ENCODE measurements around the gene SLC45A1.

The SLC45A1 gene

DNA sequence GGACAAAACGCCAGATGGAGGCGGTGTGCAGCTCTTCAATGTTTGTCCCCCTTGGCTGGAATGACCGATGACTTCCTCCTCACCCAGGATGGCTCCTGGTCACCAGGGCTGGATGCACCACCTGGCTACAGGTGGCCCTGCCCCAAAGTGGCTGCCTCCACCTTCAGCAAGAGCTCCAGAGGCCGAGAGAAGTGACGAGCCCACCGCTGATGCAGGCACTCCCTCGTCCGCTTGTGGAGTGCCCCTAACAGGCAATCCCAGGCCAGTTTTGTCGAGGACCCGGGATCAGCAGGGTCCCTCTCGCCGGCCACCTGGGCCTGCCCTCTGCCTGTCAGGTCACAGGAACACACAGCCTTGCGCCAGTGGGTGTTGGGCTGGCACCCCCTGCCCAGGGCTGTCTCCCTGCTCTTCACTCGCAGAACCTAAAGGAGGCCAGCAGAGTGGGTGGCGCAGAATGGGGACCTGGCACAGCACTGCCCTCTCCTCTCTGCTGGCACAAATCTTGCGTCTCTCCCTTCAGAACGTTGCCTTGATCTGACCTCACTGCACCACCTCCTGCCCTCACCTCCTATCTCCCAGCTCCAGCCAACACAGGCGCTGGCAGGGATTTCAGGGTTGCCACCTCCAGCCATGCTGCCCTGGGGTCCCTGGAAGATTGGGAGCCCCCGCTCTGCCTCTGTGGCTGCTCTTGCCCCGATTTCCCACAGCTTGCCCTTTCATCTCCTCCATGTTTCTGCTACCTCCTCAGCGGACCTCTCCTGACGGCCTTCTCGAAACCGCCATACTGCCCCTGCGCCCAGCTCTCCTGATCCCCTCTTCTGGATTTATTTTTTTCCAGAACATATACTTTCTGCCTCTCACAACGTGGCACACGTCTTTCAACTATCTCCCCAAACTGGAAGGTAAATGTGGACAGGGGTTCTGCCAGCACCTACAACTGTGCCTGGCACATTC lies 38.6 kb downstream of the SLC45A1 start:
- DNase-seq: no peak

- DNase-seq: no peak
These were observed 39.6 kb downstream of the SLC45A1 start for GRCh38 chr1:8357329-8358101.

DNA sequence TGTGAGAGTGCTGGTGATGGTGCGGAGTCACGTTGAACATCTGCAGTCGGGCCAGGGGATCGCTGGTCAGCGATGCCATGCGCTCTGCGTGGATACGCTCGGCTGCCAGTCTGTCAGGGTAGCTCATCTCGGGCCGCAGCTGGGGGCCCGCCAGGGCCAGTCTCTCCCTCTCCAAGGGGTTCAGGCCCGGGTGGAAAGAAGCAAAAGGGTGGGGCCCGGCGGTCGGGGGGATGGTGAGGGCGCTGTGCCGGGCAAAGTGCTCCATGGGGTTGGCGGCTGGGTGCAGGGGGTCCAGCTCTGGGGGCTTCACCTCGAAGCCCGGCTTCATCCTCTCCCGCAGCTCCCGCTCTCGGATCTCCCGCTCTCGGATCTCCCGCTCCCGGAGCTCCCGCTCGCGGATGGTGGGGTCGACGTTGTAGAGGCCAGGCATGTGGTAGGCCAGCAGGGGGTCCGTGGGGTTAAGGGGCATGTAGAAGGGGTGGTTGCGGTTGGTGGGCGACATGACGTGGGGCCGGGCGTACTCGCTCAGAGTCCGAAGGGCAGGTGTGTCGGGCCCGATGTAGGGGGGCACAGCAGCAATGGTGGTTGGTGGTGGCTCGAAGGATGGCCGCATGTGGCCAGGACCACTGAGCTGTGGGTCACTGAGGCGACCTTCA lies 40.5 kb downstream of the SLC45A1 start:
- DNase-seq: no peak

- DNase-seq: no peak
These were observed 41.1 kb downstream of the SLC45A1 start for GRCh38 chr1:8358897-8359616.

DNA sequence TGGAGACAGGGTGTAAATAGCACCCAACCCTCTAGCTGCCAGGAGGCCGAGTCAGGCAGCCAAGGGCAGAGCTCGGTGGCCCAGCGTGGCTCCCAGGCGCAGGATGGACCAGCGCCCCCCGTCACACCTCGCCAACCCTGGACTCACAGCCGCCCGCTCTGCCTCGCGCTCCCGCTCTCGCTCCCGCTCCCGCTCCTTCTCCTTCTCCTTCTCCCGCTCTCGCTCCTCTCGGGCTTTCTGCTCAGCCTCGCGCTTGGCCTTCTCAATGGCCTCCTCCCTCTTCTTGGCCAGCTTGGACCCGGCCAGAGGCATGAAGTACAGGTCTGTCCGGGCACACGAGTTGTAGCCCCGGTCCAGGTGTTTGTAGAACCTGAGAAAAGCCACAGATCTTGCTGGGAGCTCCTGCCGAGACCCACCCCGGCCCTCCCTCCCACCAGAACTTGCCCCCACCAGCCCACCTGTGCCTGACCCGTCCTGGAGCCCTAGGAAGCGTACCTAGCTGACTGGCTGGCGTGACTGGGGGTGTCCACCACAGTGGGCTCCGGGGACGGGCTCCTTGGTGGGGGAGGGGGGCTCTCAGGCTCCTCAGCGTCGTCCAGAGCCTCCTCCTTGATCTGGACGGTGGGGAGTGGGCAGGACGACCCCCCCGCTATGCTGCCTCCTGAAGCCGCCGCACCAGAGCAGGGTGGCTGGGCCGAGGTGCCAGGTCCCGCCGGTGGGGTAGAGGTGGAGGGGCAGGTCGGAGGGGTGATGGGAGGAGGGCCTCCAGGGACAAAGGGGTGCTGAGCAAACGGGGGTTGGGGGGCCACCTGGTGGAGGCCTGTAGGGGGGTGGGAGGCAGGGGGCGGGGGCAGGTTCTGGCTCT lies 41.9 kb downstream of the SLC45A1 start:
- no peak for DNase-seq

DNA sequence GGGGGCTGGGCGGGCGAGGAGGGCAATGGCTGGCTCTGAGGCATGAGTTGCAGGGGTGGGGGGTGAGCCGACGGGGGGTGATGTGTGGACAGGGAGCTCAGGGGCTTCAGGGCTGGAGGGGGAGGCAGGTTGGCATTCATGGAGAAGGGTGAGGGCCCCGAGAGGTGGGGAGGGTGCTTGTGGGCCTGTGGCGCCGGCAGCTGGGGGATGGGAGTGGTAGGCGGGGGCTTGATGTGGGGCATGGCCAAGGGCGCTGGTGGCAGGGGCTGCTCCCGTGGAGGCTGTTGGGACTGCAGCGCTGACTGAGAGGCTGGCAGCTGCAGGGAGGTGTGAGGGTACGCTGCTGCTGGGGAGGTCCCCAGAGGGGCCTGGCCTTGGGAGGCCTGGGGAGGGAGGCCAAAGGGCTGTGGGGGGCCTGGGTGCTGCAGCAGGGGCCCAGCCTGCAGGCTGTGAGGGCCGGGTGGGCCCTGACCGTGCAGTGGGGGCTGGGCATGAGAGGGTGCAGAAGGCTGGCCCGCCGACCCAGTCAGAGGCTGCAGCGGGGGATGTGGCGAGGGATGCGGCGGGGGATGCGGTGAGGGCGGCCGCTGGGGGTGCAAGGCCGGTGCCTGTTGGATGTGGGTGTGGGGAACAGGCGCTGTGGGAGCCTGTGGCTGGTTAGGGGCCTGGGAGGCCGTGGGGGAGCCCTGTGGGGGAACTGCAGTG lies 42.7 kb downstream of the SLC45A1 start:
- DNase-seq: no peak

DNA sequence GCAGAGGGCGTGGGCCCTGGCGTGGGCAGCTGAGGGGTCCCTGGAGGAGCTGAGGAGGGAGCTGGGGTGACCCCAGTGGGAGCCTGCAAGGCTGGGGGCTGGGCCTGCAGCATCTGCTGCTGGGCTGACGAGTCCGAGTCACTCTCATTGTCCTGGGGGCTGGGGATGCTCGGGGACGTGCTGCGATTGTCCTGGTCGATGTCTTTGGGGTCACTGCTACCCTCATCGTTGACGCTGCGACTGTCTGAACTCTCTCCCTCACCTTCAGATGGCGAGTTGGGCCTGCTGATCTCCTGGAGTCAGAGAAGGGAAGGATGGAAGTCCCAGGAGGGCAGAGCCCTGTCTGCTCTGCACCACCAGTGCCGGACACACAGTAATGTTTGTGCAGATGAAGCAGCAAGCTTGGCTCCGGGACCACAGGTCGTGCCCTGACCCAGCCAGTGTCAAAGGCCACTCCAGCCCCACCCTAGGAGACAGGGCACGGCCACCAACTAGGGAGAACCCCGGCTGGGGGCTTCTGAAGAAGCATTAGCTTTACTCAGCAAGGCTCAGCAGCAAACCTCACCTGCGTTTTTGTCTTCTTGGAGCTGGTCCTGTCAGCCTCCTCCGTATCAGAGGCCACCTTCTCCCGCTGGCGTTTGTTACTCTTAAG lies 43.4 kb downstream of the SLC45A1 start:
- no peak for DNase-seq

- no peak for DNase-seq
These were observed 44.8 kb downstream of the SLC45A1 start for GRCh38 chr1:8362701-8363101.

GRCh38 chr1:8363186-8363766 lies 45.4 kb downstream of the SLC45A1 start:
- DNase-seq: no peak

- DNase-seq: no peak
These were observed 45.9 kb downstream of the SLC45A1 start for GRCh38 chr1:8363767-8364301.

DNA sequence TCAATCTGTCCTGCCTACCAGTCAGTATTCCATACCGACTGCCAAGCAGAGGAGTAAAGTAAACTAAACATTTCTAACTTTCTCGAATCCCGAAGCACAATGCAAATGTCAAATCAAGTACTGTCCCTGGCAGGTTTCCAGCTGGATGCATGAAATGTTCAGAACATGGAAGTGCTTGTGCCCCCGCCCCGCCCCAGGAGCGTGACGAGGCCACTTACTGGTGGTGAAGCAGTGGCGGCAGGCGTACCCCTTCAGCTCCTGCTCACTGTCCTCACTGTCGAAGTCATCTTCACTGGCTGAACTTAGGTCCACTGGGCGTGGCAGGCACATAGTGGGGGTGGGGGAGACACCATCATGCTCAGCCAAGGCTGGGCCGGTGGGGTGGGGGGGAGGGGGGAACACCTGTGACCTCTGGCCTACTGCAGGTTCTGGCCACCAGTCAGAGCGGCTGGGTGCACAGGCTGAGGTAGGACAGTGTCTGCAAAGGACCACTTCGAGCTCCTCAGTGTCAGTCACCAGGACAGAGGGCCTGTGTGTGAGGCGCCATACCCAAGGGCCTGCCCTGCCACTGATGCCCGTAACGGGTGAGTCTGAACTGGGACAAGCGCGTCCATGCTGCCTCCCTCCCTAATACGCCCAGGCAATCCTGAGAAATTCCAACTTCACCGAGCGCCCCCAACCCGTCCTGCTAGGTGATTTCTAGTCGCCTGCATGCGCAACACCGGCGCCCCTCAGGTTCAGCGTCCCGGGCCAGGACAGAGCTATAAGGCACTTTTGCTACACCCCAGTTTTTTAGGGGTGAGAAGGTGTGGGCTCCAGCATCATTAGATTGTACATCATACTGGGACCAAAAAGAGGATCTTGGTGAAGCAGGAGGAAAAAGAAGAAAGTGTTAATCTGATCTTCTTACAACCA lies 46.9 kb downstream of the SLC45A1 start:
- DNase-seq: no peak

DNA sequence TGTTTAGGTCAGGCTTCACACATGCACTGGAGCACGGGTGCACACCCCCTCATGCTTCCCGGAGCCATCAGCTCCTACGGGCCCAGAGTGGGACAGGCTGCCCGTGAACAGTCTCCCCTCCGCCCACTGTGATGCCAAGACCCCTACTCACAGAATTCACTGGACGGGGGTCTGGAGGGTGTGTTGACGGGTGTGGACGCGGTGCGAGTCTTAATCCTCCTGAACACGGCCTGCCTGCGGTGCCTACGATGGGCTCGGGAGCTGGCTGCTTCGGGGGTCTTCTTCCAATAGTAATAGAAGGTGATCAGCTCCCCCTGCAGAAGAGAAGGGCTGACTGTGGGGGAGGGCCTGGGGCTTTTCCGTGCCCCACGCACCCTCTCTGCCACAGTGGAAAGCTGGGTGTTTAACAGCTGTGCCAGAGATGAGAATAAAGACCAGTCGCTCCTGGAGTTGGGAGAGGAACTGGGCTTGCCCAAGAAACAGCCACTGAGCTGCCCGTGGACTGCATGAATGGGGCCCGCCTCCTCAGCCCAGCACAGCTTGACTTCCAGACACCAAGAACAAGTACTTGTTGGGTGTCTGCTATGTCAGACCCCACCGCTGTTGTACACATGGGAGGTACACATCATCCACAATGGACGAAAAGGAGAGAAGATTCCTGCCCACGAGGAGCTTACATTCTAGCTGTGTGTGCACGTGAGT lies 47.9 kb downstream of the SLC45A1 start:
- DNase-seq: no peak

DNA sequence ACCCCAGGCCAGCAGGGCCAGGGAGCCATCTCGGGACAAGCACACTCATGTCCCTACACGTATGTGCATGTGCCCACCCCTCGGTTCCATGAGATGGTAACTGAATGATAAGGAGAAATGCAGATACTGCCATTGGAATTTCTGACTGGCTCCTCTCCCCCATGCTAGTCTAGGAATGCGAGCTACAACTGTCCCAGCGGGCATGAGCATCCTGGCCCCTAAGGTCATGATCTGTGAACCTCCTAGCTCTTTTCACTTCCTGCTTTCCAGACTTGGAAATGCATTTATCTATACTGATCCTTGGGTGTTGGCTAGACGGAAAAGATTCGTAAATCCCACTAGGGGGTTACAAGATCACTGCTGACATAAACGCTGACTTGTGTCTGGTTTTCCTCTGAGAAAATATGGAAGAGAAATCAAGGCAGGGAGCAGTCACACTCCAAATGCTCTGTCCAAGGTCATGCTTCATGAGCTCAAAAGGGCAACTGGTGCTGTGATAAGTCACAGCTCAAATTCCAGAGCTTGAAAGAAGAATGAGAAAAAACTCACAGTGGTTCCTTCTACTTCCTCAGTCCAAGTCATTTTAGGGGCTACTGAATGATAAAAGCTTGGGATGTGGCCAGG lies 49.8 kb downstream of the SLC45A1 start:
- no peak for DNase-seq

DNA sequence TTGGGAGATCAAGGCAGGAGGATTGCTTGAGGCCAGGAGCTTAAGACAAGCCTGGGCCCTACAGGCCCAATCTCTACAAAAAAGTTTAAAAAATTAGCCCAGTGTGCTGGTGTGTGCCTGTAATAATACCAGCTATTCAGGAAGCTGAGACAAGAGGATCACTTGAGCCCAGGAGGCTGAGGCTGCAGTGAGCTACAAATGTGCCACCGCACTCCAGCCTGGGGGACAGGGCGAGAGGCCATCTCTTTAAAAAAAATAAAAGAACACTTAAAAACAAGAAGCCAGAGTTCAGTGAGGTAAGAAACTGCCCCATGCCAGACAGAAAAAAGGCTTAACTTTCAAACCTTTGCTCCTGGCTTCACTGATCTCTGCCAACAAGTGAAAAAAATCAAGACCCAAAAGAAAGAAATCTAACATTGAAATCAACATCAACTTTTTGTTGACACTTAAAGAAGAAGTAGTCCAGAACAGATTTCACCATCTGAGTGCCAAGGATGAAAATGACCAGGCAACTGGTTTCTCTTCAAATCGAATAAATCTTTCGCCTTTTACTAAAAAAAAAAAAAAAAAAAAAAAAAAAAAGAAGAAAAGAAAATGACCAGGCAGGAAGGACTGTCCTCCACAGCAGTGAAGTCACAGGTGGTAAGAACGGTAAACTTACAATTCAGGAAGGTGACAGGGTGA lies 51.2 kb downstream of the SLC45A1 start:
- DNase-seq: no peak

GRCh38 chr1:8370046-8370881 lies 52.4 kb downstream of the SLC45A1 start:
- no peak for DNase-seq

DNA sequence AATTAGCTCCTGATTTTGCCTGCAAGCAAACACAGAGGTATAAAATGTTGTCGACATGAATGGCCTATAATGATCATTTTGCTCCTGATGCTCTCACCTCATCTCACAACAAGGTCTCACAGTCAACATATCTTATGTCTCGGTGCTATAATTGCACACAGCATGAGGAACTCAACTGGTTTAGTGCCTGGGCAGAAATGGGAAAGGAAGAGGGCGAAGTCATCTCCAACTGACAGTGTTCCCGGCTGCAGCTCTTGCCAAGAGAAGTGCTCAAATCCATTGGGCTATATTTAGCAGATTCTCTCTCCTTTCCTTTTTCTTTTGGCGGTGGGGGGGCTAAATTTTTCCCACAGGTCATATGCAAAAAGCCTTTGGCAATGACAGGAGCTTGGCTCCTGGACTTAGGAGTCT lies 53.0 kb downstream of the SLC45A1 start:
- DNase-seq: no peak

Measured in activated CD4-positive, alpha-beta T cell treated with anti-CD3 and anti-CD28 coated beads for 1 hour (primary cell).